AG08396 (cell line): ENCODE data around the gene RIN1.
A peak's percentile ranks its signal among the peaks of the same experiment; 100 is the strongest.
"Not testable (repeated sequence)": the region's sequence is repeated elsewhere in the genome, so short reads cannot be mapped to it uniquely, and the experiment has no call there.

Experiments used
- DNase-seq: peaks from one replicate; pipeline ENCODE4 v3.0.0; 2012; ENCODE audit warnings: low spot score, mixed read lengths

Gene RIN1

GRCh38 chr11:66318600-66318970 is 17.6 kb downstream of the RIN1 start:
- DNase-seq: no peak

DNA sequence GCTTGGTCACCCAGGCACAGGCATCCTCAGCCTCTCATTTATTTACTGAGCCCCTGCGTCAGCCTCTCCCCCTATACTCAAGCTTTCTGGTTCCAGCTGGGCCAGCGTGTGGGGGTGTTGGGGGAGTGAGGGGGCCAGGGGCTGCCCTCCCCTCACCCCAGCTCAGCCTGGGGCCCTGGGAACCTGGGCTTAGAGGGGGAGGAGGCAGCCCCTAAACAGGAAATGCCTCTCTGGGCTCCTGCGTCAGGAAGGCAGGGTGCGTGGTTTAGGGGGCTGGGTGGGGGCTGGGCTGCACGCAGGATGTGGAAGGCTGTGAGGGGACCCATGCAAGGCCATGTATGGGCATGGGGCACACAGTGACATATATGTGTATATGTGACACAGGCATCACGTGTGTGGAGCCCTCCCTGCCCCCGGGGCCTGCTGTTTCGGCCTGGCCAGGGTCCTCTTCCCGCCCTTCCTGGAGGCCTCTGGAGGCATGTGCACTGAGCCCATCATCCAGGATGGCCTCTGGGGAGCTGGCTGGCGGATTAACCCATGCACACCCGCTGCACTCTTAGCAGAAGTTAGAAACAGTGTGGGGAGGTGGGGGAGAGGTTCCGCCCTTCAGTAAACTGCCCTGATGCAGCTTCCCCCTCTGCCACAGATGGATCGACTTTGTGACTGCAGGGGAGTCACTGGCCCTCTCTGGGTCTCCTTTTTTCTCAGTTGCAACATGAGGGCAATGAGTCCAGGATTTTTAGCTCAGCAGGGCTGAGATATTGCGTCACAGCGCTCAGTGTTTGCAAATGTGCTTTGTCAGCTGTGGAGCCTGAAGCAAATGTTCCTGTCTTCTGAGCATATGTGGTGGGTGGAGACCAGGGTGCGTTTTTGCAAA is 18.3 kb downstream of the RIN1 start:
- no peak for DNase-seq

DNA sequence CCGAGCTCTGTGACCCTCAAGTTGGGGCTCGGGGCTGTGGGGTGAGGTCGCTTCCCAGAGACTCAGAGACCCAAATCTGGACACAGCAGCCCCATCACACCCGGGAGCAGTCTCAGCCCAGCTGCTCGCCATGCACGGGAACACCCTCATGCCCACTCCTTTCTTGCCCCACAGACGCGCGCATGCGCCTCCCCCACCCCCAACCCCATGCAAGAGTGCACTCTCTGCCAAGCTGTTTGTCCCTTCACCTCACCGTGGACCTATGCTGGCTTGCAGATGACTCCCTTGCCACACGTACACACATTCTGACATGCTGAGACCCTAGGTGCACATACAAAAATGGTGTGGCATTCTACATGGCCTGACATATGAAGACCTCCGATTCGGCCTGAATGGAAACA is 18.9 kb downstream of the RIN1 start:
- peak; percentile 72 for DNase-seq

DNA sequence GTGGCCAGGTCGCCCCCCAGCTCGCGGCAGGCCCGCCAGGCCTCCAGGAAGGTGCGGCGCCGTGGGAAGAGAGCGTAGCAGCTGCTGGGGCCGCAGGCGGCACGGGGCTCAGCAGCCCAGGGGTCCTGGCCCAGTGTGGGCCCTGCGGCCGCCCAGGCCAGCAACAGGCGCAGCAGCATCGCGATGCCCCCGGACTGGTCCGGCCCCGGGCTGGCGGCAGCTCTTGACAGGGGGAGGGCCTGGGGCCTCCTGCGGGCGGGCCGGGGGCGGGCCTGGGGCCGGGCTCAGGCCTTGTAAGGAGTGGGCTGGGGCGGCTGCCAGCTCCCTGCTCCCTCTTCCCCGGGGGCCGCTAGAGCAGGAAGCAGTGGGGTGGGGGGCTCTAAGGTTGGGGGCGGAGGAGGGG is 19.4 kb downstream of the RIN1 start, which contains the start of gene CD248:
CD248 (minus strand) TSS at position 196 of the 403 bp plus-strand sequence; CDS start at position 179, 17 bp downstream.
- peak; percentile 76 for DNase-seq

DNA sequence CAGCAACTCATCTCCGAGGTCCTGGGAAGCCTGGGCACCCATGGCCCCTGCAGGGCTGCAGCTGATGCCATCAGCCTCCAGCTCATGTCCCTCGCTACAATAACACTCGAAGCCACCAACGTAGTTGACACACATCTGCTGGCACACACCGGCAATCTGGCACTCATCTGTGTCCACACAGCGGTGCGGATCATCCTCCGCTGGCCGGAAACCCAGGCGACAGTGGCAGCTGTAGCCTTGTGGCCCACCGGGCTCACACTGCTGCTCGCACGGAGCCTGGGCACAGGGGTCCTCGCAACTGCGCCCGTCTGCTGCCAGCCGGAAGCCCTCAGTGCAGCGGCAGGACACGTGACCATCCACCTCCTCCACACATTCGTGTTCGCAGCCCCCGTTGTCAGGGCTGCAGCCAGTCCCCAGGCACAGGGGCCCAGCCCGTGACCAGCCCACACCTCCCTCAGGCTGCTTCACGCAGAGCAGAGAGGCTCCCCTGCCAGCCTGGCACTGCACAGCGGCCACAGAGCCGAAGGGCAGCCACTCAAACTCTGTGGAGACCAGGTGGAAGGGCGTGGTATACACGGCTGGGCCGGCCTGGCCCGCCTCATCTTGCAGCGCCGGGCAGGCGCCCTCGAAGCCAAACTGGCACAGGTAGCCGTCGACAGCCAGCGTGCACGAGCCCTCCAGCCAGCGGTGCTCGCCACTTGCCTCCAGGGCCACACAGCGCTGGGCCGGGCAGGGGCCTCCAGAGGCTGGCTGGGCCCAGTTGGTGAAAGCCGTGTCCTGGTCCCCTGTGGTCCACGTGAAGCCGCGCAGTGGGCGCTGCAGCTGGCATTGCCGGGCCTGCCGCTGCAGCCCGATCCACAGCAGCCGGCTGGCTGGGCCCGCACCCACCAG is 20.1 kb downstream of the RIN1 start:
- no peak for DNase-seq

- no peak for DNase-seq
Observed at GRCh38 chr11:66315498-66315885, 20.7 kb downstream of the RIN1 start.

- no peak for DNase-seq
Observed at GRCh38 chr11:66314561-66315497, 21.4 kb downstream of the RIN1 start.

- DNase-seq: no peak
Observed at GRCh38 chr11:66314186-66314501, 22.1 kb downstream of the RIN1 start.

DNA sequence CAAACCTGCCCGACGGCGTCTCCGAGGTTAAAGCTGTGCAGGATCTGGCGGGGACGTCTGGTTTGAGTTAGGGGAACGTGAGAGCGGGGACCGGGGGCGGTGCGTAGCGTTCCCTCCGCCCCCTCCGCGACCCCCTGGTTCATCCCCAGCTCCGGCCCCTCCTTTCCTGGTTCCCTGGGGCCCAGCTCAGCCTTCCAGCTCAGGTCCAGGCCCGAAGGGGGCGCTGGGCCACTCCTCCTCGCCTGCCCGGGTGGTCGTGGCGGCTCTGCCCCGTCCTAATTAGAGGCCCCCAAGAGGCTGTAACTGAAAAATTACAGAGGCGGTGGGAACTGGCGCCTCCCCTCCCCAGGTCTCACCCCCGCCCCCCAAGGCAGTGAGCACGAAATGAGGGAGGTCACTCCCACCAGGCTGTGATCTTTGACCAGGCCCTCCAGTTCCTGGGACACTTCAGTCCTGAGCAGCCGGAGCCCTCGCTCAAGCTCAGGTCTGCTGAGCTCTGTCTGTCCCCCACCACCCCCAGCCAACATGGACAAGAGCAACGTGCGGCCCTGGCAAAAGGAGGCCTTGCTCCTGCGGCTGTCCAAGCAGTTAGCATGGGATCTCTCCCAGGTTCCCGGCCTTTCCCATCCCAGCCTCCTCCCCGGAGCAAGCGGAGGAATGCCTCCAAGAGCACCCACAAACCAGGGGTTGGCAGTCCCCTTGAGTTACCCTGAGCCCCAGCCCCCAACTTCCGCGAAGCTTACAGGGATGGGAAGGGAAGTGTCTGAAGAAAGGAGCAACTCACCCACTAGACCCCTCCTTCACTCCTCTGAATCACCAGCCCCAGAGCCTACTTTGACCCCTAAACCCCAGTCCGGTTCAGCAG is 22.7 kb downstream of the RIN1 start:
- no peak for DNase-seq

DNA sequence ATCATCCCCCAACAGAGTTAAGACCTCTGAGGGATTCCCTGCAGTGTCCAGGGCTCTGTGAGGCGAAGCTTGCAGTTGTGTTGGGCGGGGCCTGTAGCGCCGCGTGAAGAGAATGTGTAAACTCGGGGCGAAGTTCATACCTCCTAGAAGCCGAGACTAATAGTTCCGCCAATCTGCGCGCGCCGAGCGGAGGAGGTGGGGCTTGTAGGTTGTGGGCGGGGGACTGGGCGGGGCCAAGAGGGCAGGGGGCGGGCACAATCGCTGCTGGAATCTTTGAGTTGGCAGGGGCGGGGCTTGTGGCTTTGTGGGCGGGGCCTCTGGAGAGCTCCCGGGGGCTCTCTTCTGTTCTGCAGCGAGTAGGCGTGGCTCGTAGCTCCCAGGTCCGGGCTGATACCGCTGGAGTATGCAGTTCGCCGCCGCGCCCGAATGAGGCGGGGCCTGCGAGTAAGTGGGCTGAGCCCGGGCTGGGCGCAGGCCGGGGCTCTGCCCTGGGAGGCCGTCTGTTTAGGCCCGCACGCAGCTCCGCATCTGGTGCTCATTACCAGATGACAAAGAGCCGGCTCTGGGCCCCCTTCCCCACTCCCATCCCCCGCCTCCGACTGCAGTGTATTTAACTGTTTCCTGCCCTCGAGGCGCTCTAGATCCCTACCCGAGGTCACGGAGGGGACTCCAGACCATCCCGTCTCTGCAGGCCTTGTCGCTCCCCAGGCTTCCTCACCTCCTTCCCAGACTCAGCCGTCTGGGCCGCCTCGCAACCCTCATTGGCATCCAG is 23.5 kb downstream of the RIN1 start:
- peak; percentile 98 for DNase-seq

DNA sequence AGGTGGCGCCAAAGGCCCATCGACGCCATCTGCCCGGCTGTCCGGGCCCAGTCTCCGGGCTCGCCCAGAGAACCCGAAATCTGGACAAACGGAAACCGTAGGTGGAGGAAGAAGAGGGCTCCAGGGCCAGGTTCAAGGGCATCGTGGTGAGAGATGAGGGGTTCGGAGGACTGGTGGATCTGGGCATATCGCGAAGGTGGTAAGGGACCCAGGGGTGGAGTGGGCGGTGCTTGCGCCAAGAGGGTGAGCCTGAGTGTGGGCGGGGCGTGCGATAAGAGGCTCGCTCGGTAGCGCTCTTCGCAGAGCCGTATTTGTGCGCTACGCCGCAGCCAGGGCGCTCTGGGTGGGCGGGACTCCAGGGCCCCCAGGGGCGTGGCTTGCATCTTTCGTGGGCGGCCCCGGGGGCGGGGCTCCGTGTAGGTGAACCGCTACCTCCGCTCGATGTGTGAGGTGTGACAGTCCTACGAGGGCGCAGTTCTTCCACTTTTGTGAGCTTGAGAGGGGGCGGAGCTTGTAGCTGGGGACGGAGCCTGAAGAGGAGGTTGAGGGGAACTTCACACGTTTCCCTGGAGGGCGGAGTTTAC is 24.2 kb downstream of the RIN1 start:
- DNase-seq: peak; percentile 86

GRCh38 chr11:66311470-66311964 is 24.7 kb downstream of the RIN1 start:
- no peak for DNase-seq

GRCh38 chr11:66310803-66311440 is 25.3 kb downstream of the RIN1 start:
- not testable (repeated sequence) for DNase-seq

DNA sequence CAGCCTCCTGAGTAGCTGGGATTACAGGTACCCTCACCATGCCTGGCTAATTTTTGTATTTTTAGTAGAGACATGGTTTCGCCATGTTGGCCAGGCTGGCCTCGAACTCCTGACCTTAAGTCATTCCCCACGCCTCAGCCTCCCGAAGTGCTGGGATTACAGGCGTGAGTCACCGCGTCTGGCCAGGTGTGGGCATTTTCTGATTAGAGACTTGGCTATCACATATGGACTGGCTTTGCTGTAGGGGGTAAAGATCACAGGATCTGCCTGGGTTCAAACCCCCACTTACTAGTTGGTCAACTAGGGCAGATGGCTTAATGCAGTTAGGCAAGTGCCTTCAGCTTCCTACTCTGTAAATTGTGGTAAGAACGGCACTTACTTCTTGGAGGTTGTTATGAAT is 25.9 kb downstream of the RIN1 start:
- no peak for DNase-seq

- no peak for DNase-seq
Observed at GRCh38 chr11:66309475-66309874, 26.8 kb downstream of the RIN1 start.

- DNase-seq: no peak
Observed at GRCh38 chr11:66302656-66303055, 33.6 kb downstream of the RIN1 start.

GRCh38 chr11:66299186-66299585 is 37.0 kb downstream of the RIN1 start:
- no peak for DNase-seq

DNA sequence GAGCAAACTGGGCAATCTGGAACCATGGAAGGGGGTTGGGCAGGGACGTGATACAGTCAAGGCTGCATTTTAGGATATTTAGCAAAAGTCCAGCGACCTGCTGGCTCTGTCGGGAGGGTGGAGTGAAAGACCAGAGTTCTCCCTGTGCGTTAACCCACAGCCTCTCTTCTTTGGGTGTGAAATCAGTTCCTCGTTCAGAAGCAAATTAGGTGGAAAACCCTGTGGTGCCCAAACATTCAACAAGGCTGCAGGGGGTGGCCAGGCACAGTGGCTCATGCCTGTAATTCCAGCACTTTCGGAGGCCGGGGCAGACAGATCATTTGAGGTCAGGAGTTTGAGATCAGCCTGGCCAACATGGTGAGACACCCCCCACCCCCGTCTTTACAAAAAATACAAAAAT is 38.6 kb downstream of the RIN1 start:
- DNase-seq: no peak
